Stimulated activated CD8-positive, alpha-beta memory T cell treated with anti-CD3 and anti-CD28 coated beads, Interleukin-12 subunit alpha, Interleukin-12 subunit beta, amount 100 ng/mL, for 4 hours (primary cell): ENCODE results near the gene PLPPR4.
"Not testable (repeated sequence)": the region's sequence is repeated elsewhere in the genome, so short reads cannot be mapped to it uniquely, and the experiment has no call there.

Source experiments
- DNase-seq: peaks from one replicate; pipeline ENCODE4 v3.0.0-alpha.2; 2020; ENCODE audit warnings: low read depth

Gene PLPPR4, protein sequence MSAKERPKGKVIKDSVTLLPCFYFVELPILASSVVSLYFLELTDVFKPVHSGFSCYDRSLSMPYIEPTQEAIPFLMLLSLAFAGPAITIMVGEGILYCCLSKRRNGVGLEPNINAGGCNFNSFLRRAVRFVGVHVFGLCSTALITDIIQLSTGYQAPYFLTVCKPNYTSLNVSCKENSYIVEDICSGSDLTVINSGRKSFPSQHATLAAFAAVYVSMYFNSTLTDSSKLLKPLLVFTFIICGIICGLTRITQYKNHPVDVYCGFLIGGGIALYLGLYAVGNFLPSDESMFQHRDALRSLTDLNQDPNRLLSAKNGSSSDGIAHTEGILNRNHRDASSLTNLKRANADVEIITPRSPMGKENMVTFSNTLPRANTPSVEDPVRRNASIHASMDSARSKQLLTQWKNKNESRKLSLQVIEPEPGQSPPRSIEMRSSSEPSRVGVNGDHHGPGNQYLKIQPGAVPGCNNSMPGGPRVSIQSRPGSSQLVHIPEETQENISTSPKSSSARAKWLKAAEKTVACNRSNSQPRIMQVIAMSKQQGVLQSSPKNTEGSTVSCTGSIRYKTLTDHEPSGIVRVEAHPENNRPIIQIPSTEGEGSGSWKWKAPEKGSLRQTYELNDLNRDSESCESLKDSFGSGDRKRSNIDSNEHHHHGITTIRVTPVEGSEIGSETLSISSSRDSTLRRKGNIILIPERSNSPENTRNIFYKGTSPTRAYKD

DNA sequence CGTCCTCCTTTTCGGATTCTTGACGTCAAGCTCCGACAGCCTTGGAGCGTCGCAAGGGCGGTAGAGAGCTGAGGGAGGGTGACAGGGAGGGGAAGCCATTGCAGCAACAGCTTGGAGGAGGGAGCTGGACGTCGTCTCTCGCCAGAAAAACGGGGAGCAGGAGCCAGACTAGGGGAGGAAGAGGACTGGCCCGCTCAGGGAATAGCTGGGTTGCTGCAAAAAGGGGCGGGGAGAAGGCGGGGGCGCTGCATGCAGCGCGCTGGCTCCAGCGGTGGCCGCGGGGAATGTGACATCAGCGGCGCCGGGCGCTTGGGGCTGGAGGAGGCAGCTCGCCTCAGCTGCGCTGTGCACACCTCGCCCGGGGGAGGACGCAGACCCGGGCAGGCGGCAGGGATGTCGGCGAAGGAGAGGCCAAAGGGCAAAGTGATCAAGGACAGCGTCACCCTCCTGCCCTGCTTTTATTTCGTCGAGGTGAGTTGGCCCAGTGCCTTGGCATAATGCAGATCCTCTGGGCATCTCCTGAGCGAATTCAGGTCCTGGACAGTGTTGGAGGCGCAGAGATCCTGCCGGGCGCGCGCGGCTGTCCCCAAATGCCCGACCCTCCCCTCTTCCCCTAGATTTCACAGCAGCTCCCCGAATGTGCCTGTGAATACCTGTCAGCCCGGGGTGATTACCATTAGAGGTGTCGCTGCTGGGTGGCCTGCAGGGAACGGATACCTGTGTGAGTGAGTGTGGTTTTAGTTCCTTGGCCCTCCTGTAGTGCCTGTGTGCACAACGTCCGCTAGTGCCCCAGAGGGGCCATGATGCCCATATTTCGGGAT, at the start of gene PLPPR4:
PLPPR4 (plus strand) TSS at position 292 of the 821 bp plus-strand sequence; CDS start at position 394, 102 bp downstream.
- DNase-seq = no peak

DNA sequence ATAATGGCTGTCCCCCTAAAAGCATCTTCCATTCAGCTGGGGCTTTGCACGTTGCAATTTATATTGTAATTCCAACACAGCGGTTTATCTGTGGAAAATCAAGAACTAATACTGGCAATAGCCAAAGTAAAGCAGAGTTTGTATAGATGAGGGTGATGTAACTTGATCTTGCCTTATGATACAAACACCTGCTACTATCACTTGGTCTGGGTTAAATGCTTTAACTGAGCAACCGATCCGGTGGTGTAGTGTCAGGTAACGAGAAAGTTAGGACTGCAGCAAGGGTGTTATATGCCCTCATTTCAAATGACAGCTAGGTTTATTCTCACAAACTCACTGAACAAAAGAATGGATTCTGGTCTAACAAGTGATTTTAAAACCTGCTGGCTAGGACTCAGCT, 47.3 kb upstream of the PLPPR4 start:
- DNase-seq = no peak

DNA sequence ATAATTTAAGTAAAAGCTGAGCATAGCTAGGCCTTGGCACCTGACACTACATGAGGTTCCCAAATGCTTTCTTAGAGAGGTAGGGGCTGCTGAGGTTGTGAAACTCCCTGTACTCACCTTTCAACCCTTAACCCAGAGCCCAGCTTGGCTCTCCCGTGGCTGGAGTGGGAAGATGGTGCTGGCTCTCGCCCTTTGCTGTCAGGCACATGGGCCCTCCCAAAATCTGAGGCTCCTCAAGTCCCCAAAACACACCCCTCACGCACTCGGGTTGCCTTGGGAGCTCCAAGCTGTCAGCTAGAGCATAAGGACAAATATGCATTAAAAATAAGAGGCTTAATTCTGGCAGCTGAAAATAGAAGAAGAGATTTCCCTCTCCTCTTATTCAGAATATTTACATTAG, 46.7 kb upstream of the PLPPR4 start:
- no peak for DNase-seq

DNA sequence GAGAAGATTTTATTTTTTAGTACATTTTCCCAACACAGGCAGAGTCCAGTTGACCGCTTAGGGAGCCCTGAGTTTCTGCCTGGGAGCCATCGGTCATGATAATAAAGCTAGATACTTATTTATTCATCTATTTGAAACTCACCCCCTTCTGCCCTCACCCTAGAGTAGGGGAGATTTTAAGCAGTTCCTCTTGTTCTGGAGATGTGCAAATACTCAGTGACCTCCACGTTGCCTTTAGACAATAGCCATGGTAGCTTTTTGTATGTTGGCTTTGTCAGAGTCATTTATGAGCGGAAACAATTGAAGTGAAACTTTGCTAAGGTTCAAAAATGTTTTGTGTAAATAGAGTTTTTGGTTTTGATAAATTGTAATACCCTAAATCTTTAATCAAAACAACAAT, 45.7 kb upstream of the PLPPR4 start:
- DNase-seq = no peak

DNA sequence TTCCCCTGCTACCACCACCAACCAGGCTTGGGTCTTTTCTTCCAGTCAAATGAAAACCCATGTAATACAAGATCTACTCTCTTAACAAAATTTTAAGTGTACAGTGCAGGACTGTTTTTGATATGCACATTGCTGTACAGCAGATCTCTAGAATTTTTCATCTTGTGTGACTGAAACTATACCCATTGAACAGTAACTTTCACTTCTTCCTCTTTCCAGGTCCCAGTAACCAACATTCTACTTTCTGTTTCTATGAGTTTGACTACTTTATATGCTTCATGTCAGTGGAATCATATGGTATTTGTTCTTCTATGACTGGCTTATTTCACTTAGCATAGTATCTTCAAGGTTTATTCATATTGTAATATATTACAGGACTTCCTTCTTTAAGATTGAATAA, 45.3 kb upstream of the PLPPR4 start:
- no peak for DNase-seq

DNA sequence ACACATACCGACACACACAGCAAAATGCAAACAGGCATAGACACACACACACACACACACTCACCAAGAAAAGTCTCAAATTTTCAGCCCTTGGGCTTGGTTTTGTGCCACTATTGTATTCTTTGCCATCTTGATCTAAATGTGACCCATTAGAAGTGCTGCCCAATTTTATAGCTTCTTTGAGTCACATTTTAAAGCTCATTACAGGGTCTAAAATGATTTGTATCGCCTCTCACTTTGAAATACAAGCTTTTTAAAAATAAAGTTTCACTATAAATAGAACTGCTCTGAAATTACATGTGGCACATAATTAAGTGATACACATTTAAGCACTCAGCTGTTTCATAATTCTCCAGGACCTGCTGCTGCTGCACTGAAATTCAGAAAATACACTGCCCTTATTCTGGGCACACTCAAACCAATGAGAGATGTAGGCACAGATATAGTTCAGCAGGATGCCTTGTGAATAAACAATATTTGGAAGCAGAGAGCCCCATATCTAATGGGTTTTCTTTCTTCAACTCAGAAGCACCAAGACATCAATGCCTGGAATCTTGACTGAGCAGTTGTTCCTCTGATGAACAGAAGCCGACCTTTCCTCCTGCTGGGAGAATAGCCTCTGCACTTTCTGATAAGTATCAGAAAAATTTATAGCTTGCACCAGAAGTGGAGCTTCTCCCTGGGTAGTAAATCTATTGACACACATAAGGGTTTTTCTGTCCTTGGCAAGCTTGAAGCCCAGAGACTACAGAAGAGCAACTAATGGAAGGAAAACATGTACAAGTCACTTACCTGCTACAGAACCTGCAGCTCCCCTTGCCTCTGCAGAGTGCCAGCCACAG, 37.0 kb upstream of the PLPPR4 start:
- no peak for DNase-seq

DNA sequence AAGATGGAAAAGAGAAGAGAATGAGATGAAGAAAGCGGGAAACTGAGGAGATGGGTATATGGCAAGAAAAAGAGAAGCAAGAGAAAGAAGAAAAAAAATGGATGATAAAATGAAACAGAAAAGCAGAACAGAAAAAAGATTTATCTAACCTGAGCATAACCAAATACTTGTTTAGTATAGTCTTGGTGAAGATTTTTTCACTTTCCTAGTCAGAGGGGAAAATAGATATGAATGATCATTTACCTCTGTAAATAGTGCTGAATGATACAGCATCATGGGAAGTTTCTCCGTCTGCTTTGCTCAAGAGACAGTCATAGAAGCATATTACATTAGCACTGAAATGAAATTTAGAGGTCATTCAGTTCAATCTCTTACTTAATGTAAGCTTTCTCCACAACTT, 36.1 kb upstream of the PLPPR4 start:
- no peak for DNase-seq

DNA sequence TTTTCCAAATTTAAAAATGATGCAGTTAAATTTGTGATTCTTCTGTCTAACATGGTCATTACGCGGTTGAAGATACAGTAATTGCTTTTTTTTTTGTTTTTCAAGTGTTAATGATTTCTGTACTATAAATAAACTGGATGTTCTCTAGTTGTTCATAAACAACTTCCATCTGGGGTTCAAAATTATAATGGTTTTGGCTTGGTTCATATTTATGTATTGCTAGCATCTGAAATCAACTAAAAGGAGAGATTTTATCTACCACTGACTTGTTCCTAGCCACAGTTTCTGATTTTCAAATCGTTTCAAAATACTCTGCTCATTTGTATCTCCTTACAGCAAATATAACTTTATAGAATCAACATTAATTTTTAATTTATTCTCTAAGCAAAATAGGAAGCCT, 35.2 kb upstream of the PLPPR4 start:
- DNase-seq = no peak

DNA sequence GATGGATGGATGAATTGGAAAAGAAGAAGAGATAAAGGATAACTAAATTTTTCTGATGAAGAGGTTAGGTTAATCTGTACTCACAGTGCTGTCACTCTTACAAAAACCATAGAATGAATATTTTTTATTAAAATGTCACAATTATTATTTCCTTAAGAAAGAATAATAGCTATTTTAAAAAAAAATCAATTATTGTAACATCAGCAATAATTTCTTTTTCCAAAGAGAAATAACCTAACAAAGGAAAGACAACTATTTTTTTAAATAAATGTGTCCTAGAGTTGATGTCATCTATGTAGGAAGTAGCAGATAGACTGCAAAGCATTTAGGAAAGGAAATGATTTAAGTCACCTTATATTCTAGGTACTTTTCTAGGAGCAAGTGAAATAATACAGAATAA, 33.6 kb upstream of the PLPPR4 start:
- DNase-seq = no peak

DNA sequence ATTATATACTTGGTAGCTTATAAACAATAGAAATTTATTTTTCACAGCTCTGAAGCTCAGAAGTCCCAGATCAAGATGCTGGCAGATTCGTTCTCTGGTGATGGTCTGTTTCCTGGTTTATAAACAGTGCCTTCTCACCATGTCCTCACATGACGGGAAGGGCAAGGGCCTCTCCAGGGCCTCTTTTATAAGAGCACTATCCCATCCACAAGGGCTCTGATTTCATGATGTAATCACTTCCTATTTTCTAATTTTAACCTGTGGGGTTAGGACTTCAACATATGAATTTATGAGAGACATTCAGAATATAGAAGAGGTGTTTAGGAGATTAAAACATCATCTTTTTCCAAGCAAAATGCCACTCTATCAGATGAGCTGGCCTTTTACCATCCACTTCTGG, 32.1 kb upstream of the PLPPR4 start:
- no peak for DNase-seq

DNA sequence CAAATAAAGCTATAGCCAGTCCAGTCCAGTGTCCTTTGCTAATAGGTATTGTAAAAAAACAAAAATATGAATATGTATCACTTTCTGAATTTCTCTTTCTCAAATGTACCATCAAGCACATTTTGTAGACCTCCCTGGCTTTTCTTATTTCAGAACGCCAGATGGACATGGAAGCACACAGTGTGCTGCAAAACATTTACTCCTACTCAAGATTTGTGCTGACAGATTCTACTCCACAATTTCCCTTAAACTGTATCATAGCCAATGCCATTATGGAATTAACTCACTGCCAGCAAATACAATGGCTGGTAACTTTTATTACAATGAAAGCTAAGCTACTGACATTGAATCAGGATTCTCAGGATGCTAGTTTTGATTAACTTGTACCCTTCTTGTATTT, 30.8 kb upstream of the PLPPR4 start:
- DNase-seq = no peak

DNA sequence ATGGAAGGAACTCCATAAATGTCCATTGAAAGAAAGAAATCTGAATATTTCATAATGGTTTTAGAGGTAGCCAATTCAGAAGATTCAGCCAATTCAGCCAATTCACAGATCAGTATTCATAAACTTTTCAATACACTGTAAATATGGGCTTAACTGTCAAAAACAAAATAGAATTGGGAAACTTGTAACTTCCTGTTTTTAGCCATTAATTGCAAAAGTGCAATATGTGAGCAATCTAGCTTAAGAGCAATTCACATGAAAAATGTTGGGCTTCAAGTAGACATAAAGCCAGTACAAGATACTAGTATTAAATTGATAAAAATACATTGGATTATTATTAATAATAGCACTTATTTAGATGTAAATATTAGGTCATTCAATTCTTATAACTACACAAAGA, 27.5 kb upstream of the PLPPR4 start:
- DNase-seq = no peak

DNA sequence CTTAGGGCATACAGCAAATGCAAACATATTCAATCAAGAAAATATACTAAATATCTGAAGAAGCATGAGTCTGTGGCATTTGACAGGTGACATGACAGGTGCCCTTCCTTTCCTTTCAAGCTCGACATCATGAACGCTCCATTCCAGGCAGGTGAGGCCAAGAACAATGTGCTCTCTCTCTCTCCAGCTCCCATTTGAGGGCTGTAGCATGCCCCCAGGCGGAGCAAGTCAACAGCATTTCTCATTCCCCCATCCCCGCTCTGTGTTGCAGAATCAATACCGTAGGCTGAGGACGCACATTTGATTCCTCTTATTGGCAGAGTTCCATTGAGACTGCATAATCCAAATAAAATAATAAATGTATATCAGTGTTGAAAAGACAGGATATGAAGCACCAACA, 24.6 kb upstream of the PLPPR4 start:
- no peak for DNase-seq

DNA sequence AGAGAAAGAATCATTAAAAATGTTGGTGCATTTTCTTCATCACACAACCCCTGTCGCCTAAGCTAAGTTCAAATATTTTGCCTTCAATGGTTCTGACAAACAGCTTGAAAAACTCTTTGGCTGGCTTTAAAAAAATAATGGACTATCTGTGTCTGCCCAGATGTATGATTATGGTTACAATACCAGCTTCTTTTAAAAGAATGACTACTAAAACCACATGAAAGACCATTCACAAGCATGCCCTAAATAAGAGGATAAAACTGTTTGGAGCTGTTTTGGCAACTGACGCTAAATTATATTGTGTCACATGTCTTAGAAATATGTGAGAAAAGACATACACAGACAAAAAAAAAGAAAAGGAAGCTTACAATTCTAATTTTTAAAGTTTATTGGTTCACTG, 23.7 kb upstream of the PLPPR4 start:
- no peak for DNase-seq

DNA sequence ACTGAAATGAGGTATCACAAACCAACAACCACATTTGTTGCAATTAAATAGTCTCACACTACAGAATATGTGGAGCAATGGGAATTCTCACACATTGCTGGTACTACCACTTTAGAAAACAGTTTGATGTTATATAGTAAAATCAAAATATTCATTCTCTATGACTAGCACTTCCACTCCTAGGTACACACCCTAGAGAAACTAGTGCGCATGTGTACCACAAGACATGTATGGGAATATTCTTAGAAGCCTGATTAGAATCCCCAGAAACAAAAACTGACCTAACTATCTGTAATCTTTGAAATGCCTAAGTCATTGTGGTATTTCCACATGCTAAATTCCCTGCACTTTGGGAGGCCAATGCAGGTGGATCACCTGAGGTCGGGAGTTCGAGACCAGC, 18.1 kb upstream of the PLPPR4 start:
- DNase-seq = no peak

DNA sequence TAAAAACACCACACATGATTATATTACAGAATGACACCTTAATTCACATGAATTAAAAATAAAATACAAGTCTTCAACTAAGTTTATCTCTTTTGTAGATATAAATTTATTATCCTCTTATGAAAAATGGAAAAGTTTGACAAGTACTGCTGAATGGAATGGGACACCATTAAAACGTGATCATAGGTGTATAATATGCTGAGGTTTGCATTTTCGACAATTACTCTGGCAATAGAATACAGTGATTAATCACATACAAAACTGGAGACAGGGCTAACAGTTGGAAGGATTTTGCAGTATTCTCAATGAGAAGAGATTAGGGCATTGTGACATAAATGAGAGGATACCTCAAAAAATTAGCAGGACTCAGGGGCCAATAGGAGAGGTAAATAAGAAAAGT, 17.1 kb upstream of the PLPPR4 start:
- no peak for DNase-seq

DNA sequence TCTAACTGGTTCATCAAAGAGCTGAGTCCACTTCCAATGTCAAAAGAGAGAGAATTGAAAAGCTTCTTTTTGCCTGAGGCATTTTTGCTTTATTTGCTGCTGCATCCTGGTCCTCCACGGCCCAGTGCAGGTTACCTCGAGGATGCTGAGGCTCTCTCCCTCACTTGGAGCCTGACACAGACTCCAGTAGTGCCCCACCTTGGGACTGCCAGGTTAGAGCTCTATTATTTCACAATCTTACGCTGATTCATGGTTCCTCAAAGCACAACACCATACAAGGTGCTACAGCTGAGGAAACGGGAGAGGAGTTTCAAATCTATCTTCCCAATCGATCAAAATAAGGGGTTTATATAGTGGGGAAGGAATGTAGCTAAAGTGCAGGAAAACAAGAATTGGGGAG, 13.6 kb upstream of the PLPPR4 start:
- DNase-seq = no peak

DNA sequence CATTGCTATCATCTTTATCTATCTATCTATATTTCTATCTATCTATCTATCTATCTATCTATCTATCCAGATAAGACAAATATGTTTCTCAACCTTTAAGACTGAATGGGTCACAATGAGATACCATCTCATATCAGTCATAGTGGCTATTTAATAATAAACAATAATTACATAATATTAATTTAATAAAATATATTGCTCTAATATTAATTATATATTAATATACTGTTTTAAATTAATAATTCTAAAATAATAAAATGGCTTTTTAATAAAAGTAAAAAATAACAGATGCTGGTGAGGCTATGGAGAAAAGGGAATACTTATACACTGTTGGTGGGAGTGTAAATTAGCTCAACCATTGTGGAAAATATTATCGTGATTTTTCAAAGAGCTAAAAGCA, 13.0 kb upstream of the PLPPR4 start:
- no peak for DNase-seq

DNA sequence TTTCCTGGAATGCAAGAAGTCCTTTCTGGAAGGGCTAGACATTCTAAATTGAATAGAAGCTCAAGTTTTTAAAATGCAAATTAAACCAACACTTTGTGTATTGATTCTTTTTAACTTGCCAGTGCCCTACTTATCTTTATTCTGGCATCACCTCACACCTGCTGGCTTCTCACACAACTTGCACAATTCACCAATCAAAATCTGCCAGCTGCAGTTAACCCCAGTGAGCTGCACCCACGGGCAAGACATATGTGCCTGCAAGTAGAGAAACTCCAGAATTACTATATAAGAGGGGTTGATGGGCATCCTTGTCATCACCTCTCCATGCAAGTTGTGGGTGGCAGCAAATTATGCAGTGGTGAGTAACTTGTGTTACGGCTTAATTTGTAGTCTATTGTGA, 11.7 kb upstream of the PLPPR4 start:
- DNase-seq = no peak

DNA sequence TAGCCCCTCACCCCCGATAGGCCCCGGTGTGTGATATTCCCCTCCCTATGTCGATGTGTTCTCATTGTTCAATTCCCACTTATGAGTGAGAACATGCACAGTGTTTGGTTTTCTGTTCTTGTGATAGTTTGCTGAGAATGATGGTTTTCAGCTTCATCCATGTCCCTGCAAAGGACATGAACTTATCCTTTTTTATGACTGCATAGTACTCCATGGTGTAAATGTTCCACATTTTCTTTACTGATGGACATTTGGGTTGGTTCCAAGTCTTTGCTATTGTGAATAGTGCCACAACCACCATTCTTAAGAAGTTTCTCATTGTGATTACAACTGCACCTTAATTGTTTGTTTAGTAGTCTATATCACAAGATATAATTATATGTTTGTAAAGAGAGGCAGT, 3.9 kb upstream of the PLPPR4 start:
- not testable (repeated sequence) for DNase-seq

DNA sequence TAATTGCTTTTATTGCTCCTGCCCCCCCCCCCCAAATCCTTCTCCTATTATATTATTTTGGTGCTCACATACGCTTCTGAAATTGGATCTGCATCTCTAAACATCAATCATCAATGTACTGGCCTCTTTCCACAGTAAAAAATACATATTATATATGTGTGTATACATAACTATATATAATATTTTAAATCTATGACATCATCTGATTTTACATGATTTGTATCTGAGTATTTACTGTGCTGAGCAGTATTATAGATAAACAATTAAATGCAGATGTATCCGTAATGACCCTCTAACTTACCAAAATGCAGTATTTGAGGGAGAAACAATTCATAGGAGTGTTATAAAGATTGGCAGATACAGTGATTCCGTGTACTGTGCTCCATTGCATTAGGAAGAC, 832 bp downstream of the PLPPR4 start:
- DNase-seq = no peak

DNA sequence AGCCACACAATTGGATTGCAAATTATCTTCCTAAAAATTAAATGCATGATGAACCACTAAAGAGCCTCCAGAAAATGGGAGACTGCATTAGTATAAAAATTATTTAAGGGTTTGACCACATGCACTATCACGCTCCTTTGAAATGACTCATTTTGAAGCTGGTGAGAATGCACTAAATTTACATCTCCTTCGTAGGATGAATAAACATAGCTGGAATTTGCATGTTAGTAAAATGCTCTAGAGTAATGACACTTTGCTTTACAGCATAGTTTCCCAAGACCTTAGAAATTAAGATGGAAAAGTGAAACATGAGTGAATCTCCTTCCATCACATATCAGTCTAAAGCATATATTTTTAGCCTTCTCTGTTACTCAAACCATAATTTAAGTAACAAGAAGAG, 2.4 kb downstream of the PLPPR4 start:
- no peak for DNase-seq
